SH-SY5Y (cell line): ENCODE results near the gene ZBED2.

Experiments used
- GATA2 ChIP-seq: IDR thresholded peaks from 2 replicates; pipeline ENCODE4 v1.6.1; 2011; ENCODE audit warnings: mild to moderate bottlenecking, low read depth, low read length
- GATA3 ChIP-seq: IDR thresholded peaks from 2 replicates; pipeline ENCODE4 v1.6.1; 2011; ENCODE audit warnings: low read depth, mild to moderate bottlenecking, low read length, moderate library complexity

GRCh38 chr3:111548092-111548491, 47.1 kb downstream of the ZBED2 start:
- TF ChIP-seq GATA2, result no peak
- TF ChIP-seq GATA3, result no peak
